HG02798 (cell line): ENCODE measurements around the gene GLS2.
"Not testable (repeated sequence)": the region's sequence is repeated elsewhere in the genome, so short reads cannot be mapped to it uniquely, and the experiment has no call there.

ENCODE experiments used
- ATAC-seq: cut with Tn5 transposase; IDR thresholded peaks from one replicate; pipeline ENCODE4 v1.9.1; 2021; ENCODE audit warnings: mild to moderate bottlenecking; ENCODE audit not compliant: unreplicated experiment, poor library complexity

Gene GLS2

DNA sequence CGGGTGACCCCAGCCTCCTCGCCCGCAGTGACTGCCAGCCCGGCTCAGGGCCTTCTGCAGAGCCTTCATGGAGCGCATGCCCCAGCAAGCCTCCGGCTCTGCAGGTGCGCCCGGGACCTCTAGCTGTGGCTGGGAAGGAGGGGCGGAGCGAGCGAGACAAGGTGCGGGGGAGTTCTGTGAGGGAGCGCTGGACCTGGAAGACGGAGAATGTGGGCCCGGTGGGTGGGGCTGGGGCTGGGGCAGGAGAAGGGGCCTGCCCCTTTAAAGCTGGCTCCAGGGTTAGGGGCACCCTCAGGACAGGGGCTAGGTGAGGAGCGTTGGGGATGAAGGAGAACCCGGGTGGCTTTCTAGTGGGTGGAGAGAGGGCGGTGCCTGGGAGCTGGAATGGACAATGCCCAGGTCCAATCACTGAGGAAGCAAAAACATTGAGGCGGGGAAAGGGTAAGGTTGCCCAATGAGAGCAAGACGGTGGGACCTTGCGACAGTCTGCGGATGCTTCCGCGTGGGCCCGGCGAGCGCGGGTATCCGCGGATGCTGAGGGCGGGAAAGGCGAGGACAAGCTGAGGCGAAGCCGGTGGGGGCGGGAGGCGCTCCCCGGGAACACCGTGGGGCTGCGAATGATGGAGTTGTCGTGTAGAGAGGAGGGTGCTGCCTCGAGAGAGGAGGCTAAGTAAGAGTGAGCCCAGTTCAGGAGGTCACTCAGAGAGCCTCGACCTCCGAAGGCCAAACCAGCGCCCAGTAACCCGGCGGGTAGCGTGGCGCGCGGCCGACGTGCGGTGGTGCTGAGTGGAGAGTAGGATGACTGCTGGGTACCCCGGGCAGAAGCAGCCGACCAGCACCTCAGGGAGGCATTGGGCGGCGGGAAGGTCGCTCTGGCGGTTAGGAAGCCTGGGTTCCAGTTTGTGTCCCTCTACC is at the start of gene GLS2:
TSS of gene GLS2 (minus strand) at position 121 of the 915 bp plus-strand sequence. CDS start at position 78, 43 bp downstream.
- peak; percentile 93 for ATAC-seq

DNA sequence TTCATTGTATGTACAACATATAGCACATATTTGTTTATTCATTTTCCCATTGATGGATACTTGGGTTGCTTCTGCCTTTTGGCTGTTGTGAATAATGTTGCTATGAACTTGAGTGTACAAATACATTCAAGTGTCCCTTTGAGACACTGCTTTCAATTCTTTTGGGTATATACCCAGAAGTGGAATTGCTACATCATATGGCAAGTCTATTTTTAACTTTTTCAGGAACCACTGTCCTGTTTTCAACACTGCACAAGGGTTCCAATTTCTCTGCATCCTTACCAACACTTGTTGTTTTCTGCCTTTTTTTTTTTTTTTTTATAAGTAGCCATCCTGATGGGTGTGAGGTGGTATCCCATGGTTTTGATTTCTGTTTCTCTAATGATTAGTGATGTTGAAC is 49.6 kb upstream of the GLS2 start:
- ATAC-seq, result no peak

DNA sequence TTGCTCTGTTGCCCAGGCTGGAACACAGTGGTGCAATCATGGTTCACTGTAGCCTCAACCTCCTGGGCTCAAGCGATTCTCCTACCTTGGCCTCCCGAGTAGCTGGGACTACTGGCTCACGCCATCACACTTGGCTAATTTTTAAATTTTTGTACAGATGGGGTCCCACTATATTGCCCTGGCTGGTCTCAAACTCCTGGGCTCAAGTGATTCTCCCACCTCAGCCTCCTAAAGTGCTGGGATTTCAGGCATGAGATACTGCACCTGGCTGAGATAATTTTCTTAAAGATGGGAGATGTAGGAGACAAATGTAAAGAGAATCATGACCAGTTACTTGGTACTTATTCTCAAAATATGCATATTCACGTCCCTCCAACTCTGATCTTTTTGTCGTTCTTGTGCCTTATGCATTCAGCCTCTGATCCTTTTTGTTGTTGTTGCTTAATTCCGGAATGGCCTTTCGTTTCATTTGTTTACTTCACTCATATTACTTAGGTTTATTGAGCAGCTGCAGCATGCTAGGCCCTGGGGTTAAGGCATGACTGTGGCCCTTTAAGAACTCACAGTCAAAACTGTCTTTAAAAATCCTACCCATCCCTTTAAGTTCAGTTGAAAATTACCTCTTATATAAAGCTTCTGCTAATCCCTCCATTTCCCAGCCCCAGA is 42.6 kb upstream of the GLS2 start:
- no peak for ATAC-seq

DNA sequence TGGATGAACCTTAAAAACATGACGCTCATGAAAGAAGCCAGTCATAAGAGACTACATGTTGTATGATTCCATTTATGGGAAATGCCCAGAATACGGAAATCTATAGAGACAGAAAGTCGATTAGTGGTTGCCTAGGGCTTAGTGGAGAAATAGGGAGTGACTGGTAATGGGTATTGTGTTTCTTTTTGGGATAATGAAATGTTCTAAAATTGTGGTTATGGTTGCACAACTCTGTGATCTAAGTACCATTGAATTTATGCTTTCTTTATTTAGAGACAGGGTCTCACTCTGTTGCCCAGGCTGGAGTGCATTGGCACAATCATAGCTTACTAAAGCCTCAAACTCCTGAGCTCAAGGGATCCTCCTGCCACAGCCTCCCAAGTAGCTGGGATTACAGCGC is 41.7 kb upstream of the GLS2 start:
- ATAC-seq, result no peak

DNA sequence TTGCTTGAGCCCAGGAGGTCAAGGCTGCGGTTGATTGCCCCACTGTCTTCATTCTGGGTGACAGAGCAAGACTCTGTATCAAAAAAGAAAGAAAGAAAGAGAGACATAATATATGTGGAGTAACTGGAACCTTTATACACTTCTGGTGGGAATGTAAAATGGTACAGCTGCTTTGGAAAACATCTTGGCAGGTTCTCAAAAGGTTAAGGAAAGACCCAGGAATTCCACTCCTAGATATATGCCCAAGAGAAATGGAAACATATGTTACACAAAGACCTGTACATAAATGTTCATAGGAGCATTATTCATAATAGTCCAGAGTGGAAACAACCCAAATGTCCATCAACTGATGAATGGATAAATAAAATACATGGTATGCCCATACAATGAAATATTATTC is 40.9 kb upstream of the GLS2 start:
- ATAC-seq, result no peak

DNA sequence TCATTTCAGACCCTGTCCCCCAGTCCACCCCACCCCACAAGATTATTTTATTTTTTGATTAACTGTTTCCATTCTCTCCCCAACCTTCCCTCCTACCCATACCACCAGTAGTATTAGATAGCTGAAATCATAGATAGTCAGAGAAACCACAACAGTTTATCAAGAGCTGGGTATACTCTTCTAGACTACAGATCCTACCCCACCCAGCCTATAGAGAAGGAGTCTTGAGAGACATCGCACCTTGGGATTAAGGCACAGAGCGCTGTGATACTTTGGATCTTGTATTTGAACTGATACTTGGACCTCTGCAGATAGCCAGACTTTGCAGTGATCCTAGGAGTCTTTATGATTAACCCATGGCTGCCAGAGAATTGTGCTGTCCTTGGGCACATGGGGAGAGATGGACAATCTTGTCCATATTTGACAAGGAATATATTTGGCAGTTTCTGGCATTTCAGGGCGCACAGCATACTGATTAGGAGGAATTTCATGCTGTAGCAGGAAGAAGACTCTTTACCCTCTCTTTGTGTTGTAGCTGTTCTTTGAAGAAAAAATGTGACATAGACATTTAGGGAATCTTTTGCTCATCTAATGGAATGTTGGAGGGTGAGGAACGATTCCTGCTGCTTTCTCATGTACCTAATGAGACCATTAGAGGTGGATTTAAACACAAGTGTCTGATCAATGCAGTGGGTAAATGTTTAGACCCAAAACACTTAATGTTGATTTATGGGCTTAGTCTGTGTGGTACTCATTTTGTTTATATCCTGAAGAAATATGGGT is 34.6 kb upstream of the GLS2 start:
- ATAC-seq, result no peak

DNA sequence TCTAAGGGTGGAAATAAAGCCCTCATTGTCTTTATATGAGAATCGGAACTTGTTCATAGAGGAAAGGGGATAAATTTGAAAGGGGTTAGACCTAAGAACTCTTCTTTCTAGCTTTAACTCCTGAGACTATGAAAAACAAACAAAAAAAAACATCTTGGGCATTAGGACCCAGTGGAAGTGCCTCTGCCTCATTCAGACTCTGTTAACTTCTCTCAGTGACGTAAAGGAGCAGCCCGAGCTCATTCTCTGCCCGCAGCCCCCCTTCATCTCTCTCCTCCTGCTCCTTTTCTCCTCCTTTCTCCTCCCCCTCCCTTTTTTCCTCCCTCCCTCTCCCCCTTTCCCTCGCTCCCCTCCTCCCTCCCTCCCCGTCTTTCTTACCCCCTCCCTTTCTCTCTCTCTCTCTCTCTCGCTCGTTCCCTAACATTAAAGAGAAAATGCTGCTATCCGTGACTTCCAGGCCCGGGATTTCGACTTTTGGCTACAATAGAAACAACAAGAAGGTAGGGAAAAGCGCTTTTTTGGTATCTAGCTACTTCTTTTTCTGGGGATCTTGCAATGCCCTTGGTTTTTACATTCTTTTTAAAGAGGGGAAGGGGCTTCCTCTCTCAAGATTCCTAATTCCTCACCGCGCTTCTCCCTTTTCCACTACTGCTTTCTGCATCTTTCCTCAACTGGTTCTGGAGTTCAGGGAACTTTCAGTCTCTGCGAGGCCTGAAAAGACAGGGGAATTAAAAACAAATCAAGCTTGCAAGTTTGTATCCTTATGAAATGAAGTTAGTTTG is 33.8 kb upstream of the GLS2 start, which contains the start of gene RBMS2:
TSS of gene RBMS2 (plus strand) at position 231 of the 782 bp plus-strand sequence. CDS start at position 435, 204 bp downstream.
- peak; percentile 52 for ATAC-seq

DNA sequence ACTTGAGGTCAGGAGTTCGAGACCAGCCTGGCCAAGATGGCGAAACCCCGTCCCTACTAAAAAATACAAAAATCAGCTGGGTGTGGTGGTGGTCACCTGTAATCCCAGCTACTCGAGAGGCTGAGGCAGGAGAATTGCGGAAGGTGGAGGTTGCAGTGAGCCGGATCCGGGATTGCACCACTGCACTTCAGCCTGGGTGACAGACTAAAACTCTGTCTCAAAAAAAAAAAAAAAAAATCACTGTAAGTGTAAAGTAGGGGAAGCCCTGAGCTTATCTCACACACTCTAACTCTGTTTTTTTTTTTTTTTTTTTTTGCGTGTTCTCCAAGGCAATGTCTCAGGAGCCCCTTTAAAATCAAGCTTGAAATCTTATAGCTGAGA is 33.2 kb upstream of the GLS2 start:
- no peak for ATAC-seq

DNA sequence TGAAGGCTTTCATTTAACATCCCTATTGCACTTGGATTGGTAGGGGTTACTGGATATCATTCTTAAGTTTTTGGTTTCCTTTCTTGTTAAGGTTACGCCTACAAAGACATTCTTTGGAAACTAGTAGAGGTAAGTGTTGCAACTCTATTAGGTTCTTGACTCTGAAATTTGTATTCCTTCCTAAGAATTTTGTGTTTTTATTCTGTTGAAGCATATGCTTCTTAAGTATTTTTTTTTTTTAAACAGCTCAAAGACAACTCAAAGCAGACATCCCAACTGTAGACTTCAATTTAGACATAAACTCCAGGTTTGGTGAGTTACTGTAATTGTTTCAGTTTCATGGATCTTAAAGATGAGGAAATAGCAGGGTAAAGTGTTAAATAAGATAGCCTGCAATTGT is 32.5 kb upstream of the GLS2 start:
- ATAC-seq, result no peak

DNA sequence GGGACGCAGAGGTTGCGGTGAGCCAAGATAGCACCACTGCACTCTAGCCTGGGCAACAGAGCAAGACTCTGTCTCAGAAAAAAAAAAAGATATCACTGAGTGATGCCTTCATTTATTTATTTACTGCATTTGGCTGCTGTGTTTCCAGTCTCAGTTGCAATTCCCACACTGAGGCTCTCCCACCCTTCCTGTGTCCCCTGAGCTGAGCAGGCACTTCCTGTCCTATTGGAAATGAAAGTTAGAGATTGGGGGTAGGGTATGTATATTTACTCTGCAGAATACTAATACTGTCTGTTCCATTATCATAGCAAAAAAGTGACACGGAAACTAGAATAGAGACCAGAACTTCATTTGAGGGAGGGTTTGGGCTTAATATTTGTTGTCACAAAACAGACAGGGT is 32.1 kb upstream of the GLS2 start:
- no peak for ATAC-seq

DNA sequence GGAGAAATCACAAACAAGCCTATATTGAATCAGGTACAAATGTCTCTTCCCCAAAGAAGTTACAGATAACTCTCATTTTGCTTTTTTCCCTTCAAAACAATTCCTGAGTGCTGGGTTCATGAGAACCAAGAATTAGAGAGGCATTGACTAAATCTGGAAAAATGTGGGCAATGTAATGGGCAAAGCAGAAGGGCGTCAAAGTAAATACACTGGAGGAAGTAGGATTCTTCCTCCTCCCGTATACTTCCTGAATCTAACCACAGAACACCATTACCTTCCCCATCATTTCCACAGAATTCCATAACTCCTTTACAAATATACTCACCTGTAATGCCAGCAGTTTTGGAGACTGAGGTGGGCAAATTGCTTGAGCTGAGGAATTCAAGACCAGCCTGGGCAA is 30.6 kb upstream of the GLS2 start:
- ATAC-seq, result no peak

DNA sequence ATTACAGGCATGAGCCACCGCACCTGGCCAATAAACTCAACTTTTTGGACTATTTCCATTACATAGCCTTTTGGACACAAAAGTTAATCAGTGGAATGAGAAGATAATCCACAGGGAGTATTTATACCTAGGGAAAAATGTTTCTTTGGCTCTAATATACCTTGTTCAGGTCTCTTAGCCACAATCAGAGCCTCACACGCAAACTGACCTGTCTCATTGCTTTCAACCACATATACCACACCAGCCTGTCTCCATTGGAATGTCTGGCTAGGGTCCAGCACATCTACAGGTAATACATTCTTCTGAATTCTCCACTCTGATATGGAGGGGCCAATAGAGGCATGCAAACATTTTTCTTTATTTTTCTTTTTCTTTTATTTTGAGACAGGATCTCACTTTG is 29.9 kb upstream of the GLS2 start:
- ATAC-seq, result no peak

DNA sequence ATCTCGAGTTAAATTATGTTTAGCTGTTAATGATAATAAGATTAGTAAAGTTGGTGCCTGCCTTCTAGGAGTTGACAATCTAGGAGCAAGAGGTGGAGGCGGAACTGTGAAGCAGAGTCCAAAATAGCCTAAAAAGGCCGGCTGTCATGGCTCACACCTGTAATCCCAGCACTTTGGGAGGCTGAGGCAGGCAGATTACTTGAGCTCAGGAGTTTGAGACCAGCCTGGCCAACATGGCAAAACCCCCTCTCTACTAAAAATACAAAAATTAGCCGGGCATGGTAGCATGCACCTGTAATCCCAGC is 26.0 kb upstream of the GLS2 start:
- not testable (repeated sequence) for ATAC-seq

DNA sequence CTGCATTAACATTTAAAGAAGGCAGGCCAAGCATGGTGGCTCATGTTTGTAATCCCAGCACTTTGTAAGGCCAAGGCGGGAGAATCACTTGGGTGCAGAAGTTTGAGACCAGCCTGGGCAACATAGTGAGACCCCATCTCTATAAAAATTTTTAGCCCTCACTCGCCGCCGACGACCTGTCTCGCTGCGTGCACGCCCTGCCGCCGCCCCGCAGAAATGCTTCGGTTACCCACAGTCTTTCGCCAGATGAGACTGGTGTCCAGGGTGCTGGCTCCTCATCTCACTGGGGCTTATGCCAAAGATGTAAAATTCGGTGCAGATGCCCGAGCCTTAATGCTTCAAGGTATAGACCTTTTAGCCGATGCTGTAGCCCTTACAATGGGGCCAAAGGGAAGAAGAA is 22.8 kb upstream of the GLS2 start:
- ATAC-seq, result no peak

DNA sequence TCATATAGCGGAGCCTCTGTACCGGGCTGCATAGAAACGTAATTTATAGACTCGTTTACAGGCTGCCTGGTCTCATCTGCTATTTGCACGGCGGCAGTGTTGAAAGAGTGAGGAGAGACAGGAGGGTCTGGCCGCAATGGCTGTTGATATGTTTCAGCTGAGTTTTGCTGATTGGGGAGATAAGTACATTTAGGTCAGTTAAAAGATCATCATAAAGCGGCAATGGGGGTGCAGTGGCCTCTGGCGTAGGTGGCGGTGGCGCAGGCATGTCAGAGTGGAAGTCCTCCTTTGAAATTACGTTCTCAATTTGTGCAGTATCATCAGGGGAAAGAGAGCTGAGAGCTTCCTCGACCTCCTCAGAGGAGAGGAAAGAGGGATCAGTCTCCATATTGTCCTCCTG is 11.9 kb upstream of the GLS2 start:
- ATAC-seq, result not testable (repeated sequence)

DNA sequence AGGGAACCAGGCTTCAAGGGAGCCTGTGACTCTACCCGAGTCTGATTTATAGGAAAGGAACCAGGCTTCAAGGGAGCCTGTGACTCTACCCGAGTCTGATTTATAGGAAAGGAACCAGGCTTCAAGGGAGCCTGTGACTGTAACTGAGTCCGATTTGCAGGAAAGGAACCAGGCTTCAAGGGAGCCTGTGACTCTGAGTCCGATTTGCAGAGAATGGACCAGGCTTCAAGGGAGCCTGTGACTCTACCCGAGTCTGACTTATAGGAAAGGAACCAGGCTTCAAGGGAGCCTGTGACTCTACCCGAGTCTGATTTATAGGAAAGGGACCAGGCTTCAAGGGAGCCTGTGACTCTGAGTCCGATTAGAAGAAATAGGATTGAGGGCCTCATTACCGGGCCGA is 11.5 kb upstream of the GLS2 start:
- ATAC-seq, result not testable (repeated sequence)

DNA sequence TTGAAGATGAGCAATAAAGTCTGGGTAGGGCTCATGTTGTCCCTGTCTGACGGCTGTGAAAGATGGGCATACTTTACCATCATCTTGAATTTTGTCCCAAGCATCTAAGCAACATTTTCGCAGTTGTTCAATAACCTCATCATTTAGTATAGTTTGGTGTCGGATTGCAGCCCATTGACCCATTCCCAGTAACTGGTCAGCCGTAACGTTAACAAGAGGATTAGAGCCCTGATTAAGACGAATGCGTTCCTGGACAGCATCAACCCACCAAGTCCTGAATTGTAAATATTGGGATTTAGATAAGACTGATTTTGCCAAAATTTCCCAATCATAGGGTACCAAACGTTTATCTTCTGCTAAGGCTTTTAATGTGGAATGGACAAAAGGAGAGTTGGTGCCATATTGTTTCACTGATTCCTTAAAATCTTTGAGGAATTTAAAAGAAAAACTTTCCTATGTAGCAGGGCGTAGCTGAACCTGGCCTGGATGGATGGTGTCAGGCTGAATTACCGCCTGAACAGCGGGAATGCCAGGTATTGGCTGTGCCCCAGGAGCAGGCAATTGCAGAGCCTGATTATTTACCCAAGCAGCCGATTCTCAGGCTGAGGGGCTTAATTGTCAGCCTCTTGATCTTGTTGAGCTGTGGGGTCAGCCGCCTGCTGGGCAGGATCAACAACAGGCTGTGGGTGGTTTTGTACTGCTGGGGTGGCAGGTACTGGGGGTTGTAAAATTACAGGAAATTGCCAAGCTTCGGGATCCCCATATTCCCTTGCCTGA is 10.4 kb upstream of the GLS2 start:
- ATAC-seq, result not testable (repeated sequence)

DNA sequence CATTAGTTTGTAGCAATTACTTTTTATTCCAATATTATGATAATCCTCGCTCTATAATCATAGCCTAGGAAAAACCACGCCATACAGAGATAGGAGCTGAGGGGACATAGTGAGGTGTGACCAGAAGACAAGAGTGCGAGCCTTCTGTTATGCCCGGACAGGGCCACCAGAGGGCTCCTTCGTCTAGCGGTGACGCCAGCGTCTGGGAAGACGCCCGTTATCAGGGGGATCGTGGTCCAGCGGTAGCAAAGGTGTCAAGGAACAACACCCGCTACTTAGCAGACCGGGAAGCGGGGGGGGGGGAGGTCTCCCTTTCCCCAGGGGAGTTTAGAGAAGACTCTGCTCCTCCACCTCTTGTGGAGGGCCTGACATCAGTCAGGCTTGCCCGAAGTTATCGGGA is 8.7 kb upstream of the GLS2 start:
- not testable (repeated sequence) for ATAC-seq

DNA sequence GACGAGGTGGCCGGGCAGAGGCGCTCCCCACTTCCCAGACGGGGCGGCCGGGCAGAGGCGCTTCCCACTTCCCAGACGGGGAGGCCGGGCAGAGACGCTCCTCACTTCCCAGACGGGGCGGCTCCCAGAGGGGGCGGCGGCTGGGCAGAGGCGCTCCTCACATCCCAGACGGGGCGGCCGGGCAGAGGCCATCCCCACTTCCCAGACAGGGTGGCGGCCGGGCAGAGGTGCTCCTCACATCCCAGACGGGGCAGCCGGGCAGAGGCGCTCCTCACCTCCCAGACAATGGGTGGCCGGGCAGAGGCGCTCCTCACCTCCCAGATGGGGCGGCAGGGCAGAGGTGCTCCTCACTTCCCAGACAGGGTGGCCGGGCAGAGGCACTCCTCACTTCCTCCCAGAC is 6.5 kb upstream of the GLS2 start:
- not testable (repeated sequence) for ATAC-seq

DNA sequence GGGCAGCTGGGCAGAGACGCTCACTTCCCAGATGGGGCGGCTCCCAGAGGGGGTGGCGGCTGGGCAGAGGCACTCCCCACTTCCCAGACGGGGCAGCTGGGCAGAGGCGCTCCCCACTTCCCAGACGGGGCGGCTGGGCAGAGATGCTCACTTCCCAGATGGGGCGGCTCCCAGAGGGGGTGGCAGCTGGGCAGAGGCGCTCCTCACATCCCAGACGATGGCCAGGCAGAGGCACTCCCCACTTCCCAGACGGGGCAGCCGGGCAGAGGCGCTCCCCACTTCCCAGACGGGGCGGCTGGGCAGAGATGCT is 6.1 kb upstream of the GLS2 start:
- ATAC-seq, result not testable (repeated sequence)
